Parathyroid adenoma (tissue), 2 donors: ENCODE data around the gene BTBD1.

Source experiments
- H2AFZ ChIP-seq: fragments of 300-600 bp; sonication (generic); one replicate; pipeline ENCODE4 v1.7.0; 2017; ENCODE audit warnings: antibody characterized with exemption, mild to moderate bottlenecking
- H3K27ac ChIP-seq: fragments of 300-600 bp; sonication (generic); one replicate; pipeline ENCODE4 v1.7.0; 2017
- H3K27me3 ChIP-seq: fragments of 300-600 bp; sonication (generic); one replicate; pipeline ENCODE4 v1.7.0; 2017; ENCODE audit warnings: low read length; ENCODE audit not compliant: control insufficient read depth, insufficient read depth
- H3K36me3 ChIP-seq: fragments of 300-600 bp; sonication (generic); one replicate; pipeline ENCODE4 v1.7.0; 2017; ENCODE audit warnings: low read length; ENCODE audit not compliant: control insufficient read depth, insufficient read depth
- H3K4me1 ChIP-seq: fragments of 300-600 bp; sonication (generic); one replicate; pipeline ENCODE4 v1.7.0; 2017; ENCODE audit warnings: control low read depth
- H3K4me2 ChIP-seq: fragments of 300-600 bp; sonication (generic); one replicate; pipeline ENCODE4 v1.7.0; 2017; ENCODE audit warnings: low read length
- H3K4me3 ChIP-seq: fragments of 300-600 bp; sonication (generic); one replicate; pipeline ENCODE4 v1.7.0; 2017; ENCODE audit warnings: low read depth, low read length
- H3K79me2 ChIP-seq: fragments of 300-600 bp; sonication (generic); one replicate; pipeline ENCODE4 v1.7.0; 2017; ENCODE audit warnings: control low read depth
- H3K9ac ChIP-seq: fragments of 300-600 bp; sonication (generic); one replicate; pipeline ENCODE4 v1.7.0; 2017; ENCODE audit warnings: mild to moderate bottlenecking
- H3K9me3 ChIP-seq: fragments of 300-600 bp; sonication (generic); one replicate; pipeline ENCODE4 v1.7.0; 2017; ENCODE audit warnings: low read length; ENCODE audit not compliant: control insufficient read depth
- TF ChIP-seq, protein P1 (sequence below): fragments of 300-600 bp; sonication (generic); IDR thresholded peaks from one replicate; pipeline ENCODE4 v1.7.0; 2017; ENCODE audit warnings: antibody characterized with exemption, mild to moderate bottlenecking
- donor health status: primary hyperparathyroidism.

BTBD1 gene

DNA sequence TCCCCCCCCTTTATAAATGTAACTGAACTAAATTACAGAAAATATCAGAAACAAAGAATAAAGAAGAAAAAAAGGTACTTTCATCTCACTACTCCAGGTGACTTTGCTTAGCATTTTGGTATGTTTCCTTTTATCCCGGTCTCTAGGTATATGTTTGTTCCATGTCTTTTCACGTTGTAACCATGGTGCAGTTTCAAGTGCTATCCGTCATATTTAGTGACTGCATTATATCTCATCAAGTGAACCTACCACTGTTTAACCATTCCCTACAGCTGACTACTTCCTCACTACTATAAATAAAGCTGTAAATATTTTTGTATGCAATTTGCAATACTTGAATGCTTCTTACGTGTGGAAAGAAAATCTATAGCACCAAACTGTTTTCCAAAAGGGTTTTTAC, 2.2 kb downstream of the BTBD1 start:
- Histone ChIP-seq H3K4me2 (peak overlapping the region; percentile 64), H3K9ac (no peak overlapping the region), H3K4me3 (no peak overlapping the region)

GRCh38 chr15:83063551-83063950, 3.5 kb downstream of the BTBD1 start:
- Histone ChIP-seq H3K27me3 (no peaks in the 10 kb centered on the region), H3K36me3 (no peaks in the 10 kb centered on the region), H3K9me3 (no peaks in the 10 kb centered on the region), H3K79me2 (peaks cover 33% of the 10 kb centered on the region), H3K4me3 (no peak overlapping the region), H3K27ac (no peak overlapping the region), H2AFZ (no peak overlapping the region), H3K4me1 (peaks cover 15% of the 10 kb centered on the region), H3K9ac (no peak overlapping the region), H3K4me2 (peak overlapping the region; percentile 8)
- TF ChIP-seq, protein P1, sequence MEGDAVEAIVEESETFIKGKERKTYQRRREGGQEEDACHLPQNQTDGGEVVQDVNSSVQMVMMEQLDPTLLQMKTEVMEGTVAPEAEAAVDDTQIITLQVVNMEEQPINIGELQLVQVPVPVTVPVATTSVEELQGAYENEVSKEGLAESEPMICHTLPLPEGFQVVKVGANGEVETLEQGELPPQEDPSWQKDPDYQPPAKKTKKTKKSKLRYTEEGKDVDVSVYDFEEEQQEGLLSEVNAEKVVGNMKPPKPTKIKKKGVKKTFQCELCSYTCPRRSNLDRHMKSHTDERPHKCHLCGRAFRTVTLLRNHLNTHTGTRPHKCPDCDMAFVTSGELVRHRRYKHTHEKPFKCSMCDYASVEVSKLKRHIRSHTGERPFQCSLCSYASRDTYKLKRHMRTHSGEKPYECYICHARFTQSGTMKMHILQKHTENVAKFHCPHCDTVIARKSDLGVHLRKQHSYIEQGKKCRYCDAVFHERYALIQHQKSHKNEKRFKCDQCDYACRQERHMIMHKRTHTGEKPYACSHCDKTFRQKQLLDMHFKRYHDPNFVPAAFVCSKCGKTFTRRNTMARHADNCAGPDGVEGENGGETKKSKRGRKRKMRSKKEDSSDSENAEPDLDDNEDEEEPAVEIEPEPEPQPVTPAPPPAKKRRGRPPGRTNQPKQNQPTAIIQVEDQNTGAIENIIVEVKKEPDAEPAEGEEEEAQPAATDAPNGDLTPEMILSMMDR: no peak

More for the DNA sequence above, 2.2 kb downstream of the BTBD1 start:
- no peak overlapping the region for H3K27ac ChIP-seq
- H3K27me3 ChIP-seq: no peaks in the 10 kb centered on the region
- peaks cover 26% of the 10 kb centered on the region for H3K79me2 ChIP-seq
- no peak overlapping the region for H2AFZ ChIP-seq
- H3K4me1 ChIP-seq: peaks cover 15% of the 10 kb centered on the region
- H3K36me3 ChIP-seq: no peaks in the 10 kb centered on the region
- H3K9me3 ChIP-seq: no peaks in the 10 kb centered on the region
- TF ChIP-seq, protein P1: no peak

- Histone ChIP-seq H3K27ac (no peak overlapping the region), H3K36me3 (no peaks in the 10 kb centered on the region), H3K27me3 (no peaks in the 10 kb centered on the region), H3K4me1 (peaks cover 15% of the 10 kb centered on the region), H3K79me2 (peaks cover 38% of the 10 kb centered on the region), H2AFZ (no peak overlapping the region), H3K4me3 (no peak overlapping the region), H3K4me2 (no peak overlapping the region), H3K9ac (no peak overlapping the region), H3K9me3 (no peaks in the 10 kb centered on the region)
- TF ChIP-seq, protein P1: no peak
These were observed 4.3 kb downstream of the BTBD1 start for GRCh38 chr15:83062768-83063180.

- H3K9me3 ChIP-seq: no peaks in the 10 kb centered on the region
- H3K79me2 ChIP-seq: peaks cover 42% of the 10 kb centered on the region
- TF ChIP-seq, protein P1: no peak
- no peak overlapping the region for H3K27ac ChIP-seq
- peak overlapping the region; percentile 20 for H3K4me3 ChIP-seq
- H3K36me3 ChIP-seq: no peaks in the 10 kb centered on the region
- peaks cover 15% of the 10 kb centered on the region for H3K4me1 ChIP-seq
- no peak overlapping the region for H2AFZ ChIP-seq
- no peak overlapping the region for H3K9ac ChIP-seq
- H3K4me2 ChIP-seq: peak overlapping the region; percentile 27
- H3K27me3 ChIP-seq: no peaks in the 10 kb centered on the region
These were observed 5.4 kb downstream of the BTBD1 start for GRCh38 chr15:83061680-83062079.

GRCh38 chr15:83057696-83058376, 9.2 kb downstream of the BTBD1 start:
- H3K79me2 ChIP-seq: peaks cover 22% of the 10 kb centered on the region
- no peak overlapping the region for H3K27ac ChIP-seq
- H3K4me2 ChIP-seq: no peak overlapping the region
- H3K4me1 ChIP-seq: peaks cover 8% of the 10 kb centered on the region
- no peak overlapping the region for H3K9ac ChIP-seq
- TF ChIP-seq, protein P1: no peak
- H2AFZ ChIP-seq: no peak overlapping the region
- no peak overlapping the region for H3K4me3 ChIP-seq
- H3K27me3 ChIP-seq: no peaks in the 10 kb centered on the region
- H3K36me3 ChIP-seq: no peaks in the 10 kb centered on the region
- no peaks in the 10 kb centered on the region for H3K9me3 ChIP-seq
